IMR-90 (cell line): ENCODE data around the gene KDM6B. TPM values are rescaled to one million over a fixed set of nuclear protein-coding genes. Genes with fewer than 3 reads are reported as not detected.

Experiments used
- ATAC-seq: fragments of 200-7000 bp; cut with Tn5 transposase; 2 replicates; pipeline ENCODE4 v1.9.1; 2020; ENCODE audit warnings: low read depth, mild to moderate bottlenecking, moderate library complexity
- BruUV-seq: library from RNA; stranded (reverse); fragments of 400-500 nt; replicated peaks from 2 replicates; lab custom pipeline; 2021; lab: Mats Ljungman, UMichigan
- CTCF ChIA-PET: fragments of 300-600 bp; formaldehyde crosslinking; extraction: SDS; loops from one replicate; lab custom pipeline; 2021; ENCODE audit warnings: antibody characterized with exemption; lab: Yijun Ruan, JAX
- POLR2A ChIA-PET: fragments of 300-600 bp; sonication (Branson Sonifier 250); formaldehyde crosslinking; loops from one replicate; lab custom pipeline; 2022; ENCODE audit warnings: antibody characterized with exemption; ENCODE audit not compliant: unreplicated experiment; lab: Charles Lee
- DNase-seq: peaks from one replicate; pipeline ENCODE4 v3.0.0; 2013
- H2AFZ ChIP-seq: replicated peaks from 2 replicates; pipeline ENCODE3; 2013; ENCODE audit warnings: low read length, mild to moderate bottlenecking; ENCODE audit not compliant: poor library complexity
- H2AK5ac ChIP-seq: 2 replicates; pipeline ENCODE4 v1.6.1; 2013; ENCODE audit warnings: low read depth, low read length, inconsistent platforms
- H2AK9ac ChIP-seq: replicated peaks from 2 replicates; pipeline ENCODE3; 2013; ENCODE audit warnings: mild to moderate bottlenecking, low read depth, low read length, moderate library complexity; ENCODE audit not compliant: poor library complexity
- H2BK120ac ChIP-seq: 2 replicates; pipeline ENCODE4 v1.6.1; 2013; ENCODE audit warnings: low read depth, low read length, inconsistent platforms
- H2BK15ac ChIP-seq: 3 replicates; pipeline ENCODE4 v1.6.1; 2013; ENCODE audit warnings: low read depth, low read length, inconsistent platforms
- H2BK20ac ChIP-seq: 2 replicates; pipeline ENCODE4 v1.6.1; 2013; ENCODE audit warnings: low read depth, mild to moderate bottlenecking, inconsistent platforms, low read length, moderate library complexity
- H2BK5ac ChIP-seq: 2 replicates; pipeline ENCODE4 v1.6.1; 2013; ENCODE audit warnings: mild to moderate bottlenecking, low read depth, low read length, inconsistent platforms; ENCODE audit not compliant: poor library complexity, severe bottlenecking
- H3K14ac ChIP-seq: replicated peaks from 2 replicates; pipeline ENCODE4 v1.6.1; 2013; ENCODE audit warnings: low read depth, low read length, inconsistent platforms
- H3K18ac ChIP-seq: 2 replicates; pipeline ENCODE4 v1.6.1; 2013; ENCODE audit warnings: low read depth, low read length, control low read depth
- H3K23ac ChIP-seq: 2 replicates; pipeline ENCODE4 v1.6.1; 2013; ENCODE audit warnings: low read depth, low read length, inconsistent platforms
- H3K27ac ChIP-seq: 2 replicates; pipeline ENCODE4 v1.5.1; 2013; ENCODE audit warnings: mild to moderate bottlenecking, control low read depth, low read length; ENCODE audit not compliant: insufficient read depth
- H3K27me3 ChIP-seq: 2 replicates; pipeline ENCODE4 v1.6.1; 2013; ENCODE audit warnings: low read length; ENCODE audit not compliant: control insufficient read depth, insufficient read depth
- H3K36me3 ChIP-seq: 2 replicates; pipeline ENCODE4 v1.6.1; 2013; ENCODE audit warnings: low read length, mixed read lengths; ENCODE audit not compliant: control insufficient read depth, insufficient read depth
- H3K4ac ChIP-seq: 2 replicates; pipeline ENCODE4 v1.6.1; 2013; ENCODE audit warnings: low read depth, low read length, inconsistent platforms
- H3K4me1 ChIP-seq: 2 replicates; pipeline ENCODE4 v1.6.1; 2013; ENCODE audit warnings: low read length, mixed read lengths; ENCODE audit not compliant: control insufficient read depth, insufficient read depth
- H3K4me2 ChIP-seq: 2 replicates; pipeline ENCODE4 v1.6.1; 2013; ENCODE audit warnings: low read depth, mild to moderate bottlenecking, control low read depth, low read length, moderate library complexity
- H3K4me3 ChIP-seq: 2 replicates; pipeline ENCODE4 v1.5.1; 2013; ENCODE audit warnings: low read depth, mild to moderate bottlenecking, control low read depth, low read length, moderate library complexity; ENCODE audit not compliant: insufficient read depth
- H3K56ac ChIP-seq: 2 replicates; pipeline ENCODE4 v1.6.1; 2013; ENCODE audit warnings: low read length, inconsistent platforms; ENCODE audit not compliant: insufficient read depth; ENCODE audit errors: extremely low read depth
- H3K79me1 ChIP-seq, 2 experiments: 2 replicates each; pipeline ENCODE4 v1.6.1; 2013; ENCODE audit warnings: low read length in 2 of 2, inconsistent platforms in 1 of 2, low read depth in 1 of 2
- H3K9ac ChIP-seq: 2 replicates; pipeline ENCODE4 v1.6.1; 2013; ENCODE audit warnings: low read depth, low read length, control low read depth
- H3K9me1 ChIP-seq: 2 replicates; pipeline ENCODE4 v1.6.1; 2013; ENCODE audit warnings: low read length, inconsistent platforms; ENCODE audit not compliant: insufficient read depth
- H3K9me3 ChIP-seq: 2 replicates; pipeline ENCODE4 v1.6.1; 2013; ENCODE audit warnings: low read length; ENCODE audit not compliant: control insufficient read depth, insufficient read depth
- H4K20me1 ChIP-seq: 2 replicates; pipeline ENCODE4 v1.6.1; 2013; ENCODE audit warnings: low read length, inconsistent platforms; ENCODE audit not compliant: insufficient read depth
- H4K5ac ChIP-seq: 2 replicates; pipeline ENCODE4 v1.6.1; 2013; ENCODE audit warnings: mild to moderate bottlenecking, low read depth, low read length, control low read depth
- H4K8ac ChIP-seq, 2 experiments: 2 replicates each; pipeline ENCODE4 v1.6.1; 2013; ENCODE audit warnings: low read depth in 2 of 2, low read length in 2 of 2, control low read depth in 1 of 2, inconsistent platforms in 1 of 2
- H4K91ac ChIP-seq: 2 replicates; pipeline ENCODE4 v1.6.1; 2013; ENCODE audit warnings: low read depth, low read length, inconsistent platforms; ENCODE audit not compliant: insufficient read depth
- NFE2L2 ChIP-seq: fragments of 150-350 bp; IDR thresholded peaks from 2 replicates; pipeline ENCODE4 v1.6.1; 2016; ENCODE audit warnings: low read depth, mild to moderate bottlenecking, low read length
- POLR2A ChIP-seq: IDR thresholded peaks from 2 replicates; pipeline ENCODE4 v1.6.1; 2012; ENCODE audit warnings: mild to moderate bottlenecking, low read depth, low read length
- WGBS, 2 experiments: methylation state at CpG; one replicate each; pipeline versions ENCODE4 v1.1.5 to v1.1.7; 2013; ENCODE audit warnings: missing lambda C conversion rate in 2 of 2; ENCODE audit not compliant: insufficient read length in 1 of 2; ENCODE audit errors: extremely low coverage in 2 of 2; 5-methylcytosine and 5-hydroxymethylcytosine counted together
- dilution Hi-C: fragments of 300-500 bp; cut with HindIII; formaldehyde crosslinking; loops from one replicate; pipeline ENCODE4 v1.14.3; 2018; ENCODE audit warnings: low sequenced_read_pairs; ENCODE audit not compliant: unreplicated experiment
- in situ Hi-C: fragments of 300-500 bp; cut with MboI; formaldehyde crosslinking; loops from 3 replicates; pipeline ENCODE4 v1.14.3; 2019; ENCODE audit warnings: low sequenced_read_pairs, inconsistent platforms, mixed read lengths
- intact Hi-C: fragments of 100-400 bp; cut with micrococcal nuclease; formaldehyde crosslinking; loops from 2 replicates; pipeline ENCODE4 v1.10.0; 2022
- polyA plus RNA-seq, 3 experiments: library from polyadenylated mRNA; depleted of rRNA; stranded (reverse); fragments of >200 nt; gene quantifications; 2 replicates each; pipeline ENCODE4 v1.2.3, GENCODE V29; 2012; ENCODE audit warnings: low replicate concordance in 1 of 3
- total RNA-seq: library from RNA; depleted of rRNA; stranded (reverse); fragments of >200 nt; gene quantifications from 2 replicates; pipeline ENCODE4 v1.2.3, GENCODE V29; 2012

Gene KDM6B
- total and polyA plus RNA-seq, 2 of the 4 experiments (the other 2 are of a cell fraction), result 0.72 to 3.5 TPM

- Histone ChIP-seq H3K4me3 (peak overlapping the region; percentile 36; the same call in 1 of the 2 replicates), H3K9ac (peak overlapping the region; percentile 70), H3K79me1 (peaks cover 19 to 73% of the 10 kb centered on the region in 2 experiments), H4K8ac (peak overlapping the region; percentile 17 to 65; a peak in 3 of 4 replicates), H3K4me2 (peak overlapping the region; percentile 91), H3K9me1 (peaks cover 9% of the 10 kb centered on the region; the same call in 1 of the 2 replicates), H4K5ac (peak overlapping the region; percentile 5; the same call in 1 of the 2 replicates), H2BK5ac (no peak overlapping the region), H2BK20ac (peak overlapping the region; percentile 72; the same call in 1 of the 2 replicates), H2AK5ac (peak overlapping the region; percentile 95), H3K18ac (peak overlapping the region; percentile 20; the same call in 1 of the 2 replicates), H3K23ac (peak overlapping the region; percentile 69), H3K4ac (peak overlapping the region; percentile 88), H4K91ac (peak overlapping the region; percentile 78), H4K20me1 (peaks cover 59% of the 10 kb centered on the region), H2AK9ac (peak overlapping the region; percentile 60), H3K14ac (peak overlapping the region; percentile 85; the same call in 1 of the 2 replicates), H3K9me3 (no peaks in the 10 kb centered on the region), H3K56ac (no peak overlapping the region; the same call in 1 of the 2 replicates), H2BK120ac (peak overlapping the region; percentile 91), H3K36me3 (peaks cover 8% of the 10 kb centered on the region; the same call in 1 of the 2 replicates), H2AFZ (no peak overlapping the region), H3K27ac (peak overlapping the region; percentile 81), H3K27me3 (no peaks in the 10 kb centered on the region), H2BK15ac (0 out of 3 replicates have a peak overlapping the region, but pooled peaks have one; percentile 15), H3K4me1 (peaks cover 19% of the 10 kb centered on the region)
- CTCF ChIA-PET, result interaction anchor here (1.0 to 3.4 kb wide), 2 partner anchors 11 to 18 kb away, joined by 3 to 10 read pairs; partner anchors contain the start of gene NAA38
- POLR2A ChIA-PET, result no interaction called here
- no peak for ATAC-seq
- dilution Hi-C loops, result no loop called here
- WGBS, 2 experiments, result 64% methylated on average over 2 of the region's 6 CpGs; no CpG with 5 or more reads in 1 of the 2 experiments
- no TSS peak for BruUV-seq
- in situ Hi-C loops, result no loop called here
- intact Hi-C loops, result loop anchor here (5.0 kb wide), 1 partner anchor 487 kb away; the partner anchor contains the start of gene KCTD11
- DNase-seq, result no peak
- no peak for TF ChIP-seq NFE2L2
- TF ChIP-seq POLR2A, result peak; percentile 4; the same call in 1 of the 2 replicates
These were observed 5.3 kb downstream of the KDM6B start for GRCh38 chr17:7839190-7839875.
